ENCODE data around the gene TMEM53. TPM values are rescaled to one million over a fixed set of nuclear protein-coding genes. Genes with fewer than 3 reads are reported as not detected.
A peak's percentile ranks its signal among the peaks of the same experiment; 100 is the strongest.

The TMEM53 gene
- total RNA-seq, 2 donors from 2014 or later: 6.2 to 7.6 TPM

DNA sequence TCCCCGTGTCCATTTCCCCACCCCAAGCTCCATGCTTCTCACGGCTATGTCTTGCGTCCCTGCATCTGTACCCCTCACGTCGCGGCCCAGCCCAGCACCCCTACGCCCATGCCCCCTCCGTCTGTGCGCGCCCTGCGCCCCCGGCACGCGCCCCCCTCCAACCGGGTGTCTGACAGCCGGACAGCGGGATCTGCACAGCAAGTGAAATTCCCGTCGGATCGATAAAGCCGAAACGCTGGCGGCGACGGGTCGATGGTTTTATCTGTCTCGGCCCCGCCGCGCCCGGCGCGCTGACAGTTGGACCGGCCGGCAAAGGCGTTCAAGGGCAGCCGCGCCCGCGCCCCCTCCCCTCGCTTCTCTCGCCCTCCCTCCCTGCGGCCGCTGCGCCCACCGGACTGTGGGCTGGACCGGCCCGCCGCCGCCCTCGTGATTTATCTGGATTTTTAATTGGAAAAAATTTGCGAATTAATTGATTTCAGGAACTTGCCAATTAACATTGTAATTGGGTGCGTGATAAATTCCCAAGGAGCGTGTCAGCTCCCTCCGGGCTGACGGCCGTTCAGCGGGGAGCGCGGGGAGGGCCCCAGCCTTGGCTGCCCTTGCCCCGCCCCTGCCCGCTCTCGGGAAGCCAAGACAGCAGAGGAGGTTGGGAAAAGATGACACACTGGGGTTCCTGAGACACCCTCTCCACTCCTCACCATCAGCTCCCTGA, 57.1 kb downstream of the TMEM53 start:
- H3K4me3 ChIP-seq: no peak overlapping the region
- DNase-seq (peak in 2 of 4 donors; percentile 22 to 26), ATAC-seq (peak; percentile 46)
- no peaks in the 10 kb centered on the region for H3K9me3 ChIP-seq
- intact Hi-C loops (cut with DNase I): no loop called here
- no peak overlapping the region for H3K27ac ChIP-seq
- no peak for TF ChIP-seq POLR2A (IDR thresholded peaks at IDR 0.05)
- peaks cover 14% of the 10 kb centered on the region for H3K4me1 ChIP-seq
- no peaks in the 10 kb centered on the region for H3K27me3 ChIP-seq
- WGBS, 2 donors: 13 to 19% methylated on average over 44 to 63 of the region's 63 CpGs
- no peaks in the 10 kb centered on the region for H3K36me3 ChIP-seq (replicated peaks in 1 of 2; ENCODE audit: insufficient read depth in 1 of 2, low read depth in 2 of 2)

DNA sequence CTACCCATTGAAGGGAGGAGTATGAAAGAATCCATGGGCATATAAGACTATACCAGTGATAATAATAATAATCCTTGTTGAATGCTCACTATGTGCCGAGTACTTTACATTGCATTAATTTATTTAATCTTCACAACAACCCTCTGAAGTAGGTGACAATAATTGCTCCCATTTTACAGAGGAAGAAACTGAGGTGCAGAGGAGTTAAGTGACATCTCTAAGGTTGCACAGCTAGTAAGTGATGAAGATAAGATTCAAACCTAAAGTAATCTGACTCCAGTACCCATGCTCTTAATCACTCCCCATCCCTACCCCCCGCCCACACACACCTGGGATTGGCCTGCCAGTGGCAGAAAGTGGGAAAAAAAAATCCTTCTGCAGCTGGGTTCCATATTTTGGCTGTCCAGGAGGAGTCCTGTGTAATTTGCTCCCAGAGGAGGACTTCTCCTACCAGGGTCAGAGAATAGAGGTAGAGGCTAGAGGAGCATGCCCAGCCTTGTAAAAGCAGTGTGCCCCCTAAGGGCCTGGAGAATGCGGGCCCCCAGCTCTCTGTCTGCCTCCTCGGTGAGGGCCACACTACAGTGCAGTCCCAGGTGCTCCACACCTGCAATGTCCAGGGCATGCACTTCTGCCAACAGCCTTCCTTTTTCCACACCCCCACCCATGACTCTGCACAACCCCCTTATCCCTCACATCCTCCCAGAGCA, 57.8 kb downstream of the TMEM53 start:
- no peak overlapping the region for H3K27ac ChIP-seq
- H3K4me3 ChIP-seq: no peak overlapping the region
- H3K9me3 ChIP-seq: no peaks in the 10 kb centered on the region
- H3K4me1 ChIP-seq: peaks cover 14% of the 10 kb centered on the region
- ATAC-seq: peak; percentile 39
- intact Hi-C loops (cut with DNase I): no loop called here
- no peak for TF ChIP-seq CTCF (IDR thresholded peaks at IDR 0.05)
- TF ChIP-seq POLR2A (IDR thresholded peaks at IDR 0.05): no peak
- H3K27me3 ChIP-seq: no peaks in the 10 kb centered on the region
- WGBS, 2 donors: 46 to 50% methylated on average over 4 of the region's 4 CpGs
- peak in 1 of 4 donors; percentile 39 for DNase-seq
- H3K36me3 ChIP-seq (replicated peaks in 1 of 2; ENCODE audit: insufficient read depth in 1 of 2, low read depth in 2 of 2): no peaks in the 10 kb centered on the region

- Histone ChIP-seq H3K27me3 (no peaks in the 10 kb centered on the region), H3K4me3 (no peak overlapping the region), H3K4me1 (peaks cover 14% of the 10 kb centered on the region), H3K27ac (no peak overlapping the region), H3K36me3 (replicated peaks in 1 of 2; ENCODE audit: insufficient read depth in 1 of 2, low read depth in 2 of 2) (no peaks in the 10 kb centered on the region), H3K9me3 (no peaks in the 10 kb centered on the region)
- no peak for DNase-seq
- 81 to 83% methylated on average over 6 of the region's 6 CpGs for WGBS, 2 donors
- TF ChIP-seq CTCF (IDR thresholded peaks at IDR 0.05) (no peak), POLR2A (IDR thresholded peaks at IDR 0.05) (no peak)
- intact Hi-C loops (cut with DNase I): no loop called here
- ATAC-seq: no peak
Measured at GRCh38 chr1:44613941-44614340, 60.3 kb downstream of the TMEM53 start.

DNA sequence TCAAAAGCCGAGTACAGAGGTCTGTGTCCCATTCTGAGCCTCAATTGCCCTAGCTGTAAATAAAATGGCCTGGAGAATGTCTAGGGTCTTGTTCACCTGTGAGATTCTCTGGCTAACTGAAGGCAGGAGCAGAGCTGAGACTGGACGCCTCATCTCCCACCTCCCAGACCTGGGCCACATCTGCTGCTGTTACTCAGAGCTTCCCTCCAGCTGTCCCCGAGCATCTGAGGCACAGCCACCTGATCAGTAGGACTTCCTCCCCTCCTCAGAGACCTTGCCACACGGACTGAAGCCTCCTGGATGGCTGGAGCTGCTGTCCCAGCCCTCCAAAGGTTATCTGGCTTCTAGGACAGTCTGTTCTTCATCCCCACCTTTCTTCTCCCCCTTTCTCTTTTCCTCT, 62.4 kb downstream of the TMEM53 start:
- intact Hi-C loops (cut with DNase I): no loop called here
- Histone ChIP-seq H3K36me3 (replicated peaks in 1 of 2; ENCODE audit: insufficient read depth in 1 of 2, low read depth in 2 of 2) (no peaks in the 10 kb centered on the region), H3K9me3 (no peaks in the 10 kb centered on the region), H3K27ac (no peak overlapping the region), H3K4me3 (no peak overlapping the region), H3K4me1 (peaks cover 6% of the 10 kb centered on the region), H3K27me3 (no peaks in the 10 kb centered on the region)
- TF ChIP-seq CTCF (IDR thresholded peaks at IDR 0.05) (no peak), POLR2A (IDR thresholded peaks at IDR 0.05) (no peak)
- ATAC-seq (no peak), DNase-seq (no peak)
- 59 to 68% methylated on average over 4 of the region's 4 CpGs for WGBS, 2 donors

DNA sequence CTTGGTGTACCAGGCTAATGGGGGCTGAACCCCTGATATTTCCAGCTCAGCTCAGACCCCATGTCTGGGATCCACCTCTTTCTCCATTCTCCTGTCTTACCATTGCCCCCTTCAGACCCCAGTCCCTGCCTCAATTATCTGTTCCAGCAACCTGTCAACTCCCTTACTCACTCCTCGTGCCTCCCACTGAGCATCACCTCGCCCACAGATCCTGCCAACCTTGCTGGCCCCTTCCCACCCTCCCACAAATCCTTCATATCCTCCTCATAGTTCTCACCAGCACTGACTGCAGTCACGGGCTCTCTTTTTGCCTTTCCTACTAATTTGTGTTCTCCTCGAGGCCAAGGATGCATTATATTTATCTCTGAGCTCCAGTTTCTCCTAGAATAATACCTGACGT, 62.9 kb downstream of the TMEM53 start:
- DNase-seq: no peak
- intact Hi-C loops (cut with DNase I): no loop called here
- WGBS, 2 donors: 68 to 74% methylated on average over 5 of the region's 5 CpGs

More for the DNA sequence above, 62.9 kb downstream of the TMEM53 start:
- no peaks in the 10 kb centered on the region for H3K9me3 ChIP-seq
- no peak overlapping the region for H3K27ac ChIP-seq
- no peak for TF ChIP-seq CTCF (IDR thresholded peaks at IDR 0.05)
- TF ChIP-seq POLR2A (IDR thresholded peaks at IDR 0.05): no peak
- H3K36me3 ChIP-seq (replicated peaks in 1 of 2; ENCODE audit: insufficient read depth in 1 of 2, low read depth in 2 of 2): no peaks in the 10 kb centered on the region
- H3K4me3 ChIP-seq: no peak overlapping the region
- no peak for ATAC-seq
- H3K27me3 ChIP-seq: no peaks in the 10 kb centered on the region
- H3K4me1 ChIP-seq: peaks cover 1% of the 10 kb centered on the region
